Ovary (tissue), 9 donors: Measurements from ENCODE around the gene OXTR. TPM values are rescaled to one million over a fixed set of nuclear protein-coding genes. Genes with fewer than 3 reads are reported as not detected.

Source experiments
- DNase-seq, 5 donors: peaks; one replicate each; pipeline ENCODE4 v3.0.0-alpha.2; 2019 to 2020
- H3K27ac ChIP-seq, 2 donors: fragments of 200-600 bp; one replicate each; pipeline versions ENCODE4 v1.5.1 to v1.8.0; 2019 to 2022
- H3K27me3 ChIP-seq: fragments of 200-600 bp; one replicate; pipeline ENCODE4 v1.8.0; 2022
- H3K36me3 ChIP-seq: fragments of 200-600 bp; sonication (generic); one replicate; pipeline ENCODE4 v1.5.1; 2019
- H3K4me1 ChIP-seq: one replicate; pipeline ENCODE4 v1.8.1; 2013; ENCODE audit warnings: mild to moderate bottlenecking, moderate library complexity; ENCODE audit not compliant: insufficient read depth
- H3K4me3 ChIP-seq: fragments of 200-600 bp; sonication (generic); one replicate; pipeline ENCODE4 v1.5.1; 2017
- H3K9me3 ChIP-seq, 2 donors: fragments of 200-600 bp in 1 of 2; sonication (generic) in 1 of 2; one replicate each; pipeline versions ENCODE4 v1.5.1 to v1.8.1; 2013 to 2019; ENCODE audit warnings: mild to moderate bottlenecking in 1 of 2, moderate library complexity in 1 of 2
- CTCF ChIP-seq, 3 donors: fragments of 450-650 bp in 2 of 3; fragments of 200-600 bp in 1 of 3; IDR thresholded peaks; one replicate each; pipeline versions ENCODE4 v1.5.1 to v1.8.0; 2016 to 2022; ENCODE audit warnings: antibody characterized with exemption in 3 of 3, mild to moderate bottlenecking in 1 of 3
- EP300 ChIP-seq: sonication (generic); formaldehyde crosslinking; IDR thresholded peaks from one replicate; pipeline ENCODE4 v1.6.1; 2017; ENCODE audit warnings: antibody characterized with exemption
- POLR2A ChIP-seq: fragments of 450-650 bp; IDR thresholded peaks from one replicate; pipeline ENCODE4 v1.6.1; 2017; ENCODE audit warnings: antibody characterized with exemption, mild to moderate bottlenecking, moderate library complexity
- WGBS, 3 donors: extraction: QIAGEN DNeasy Blood & Tissue Kit in 1 of 3; methylation state at CpG; one replicate each; pipeline versions ENCODE4 v1.1.5 to v1.1.7; 2013 to 2017; 5-methylcytosine and 5-hydroxymethylcytosine counted together
- intact Hi-C, 4 donors: fragments of 100-400 bp; cut with DNase I; formaldehyde crosslinking; loops; one replicate each; pipeline versions ENCODE4 v1.11.0 to v1.15.1; 2022 to 2023
- polyA plus RNA-seq, 2 donors: library from polyadenylated mRNA; stranded (reverse); fragments of 200-250 nt in 1 of 2; fragments of 350-450 nt in 1 of 2; fragmentation: Illumina TruSeq in 1 of 2; extraction: RNeasy Lipid Tissue Mini Kit (QIAGEN cat#74804) in 1 of 2; gene quantifications; one replicate each; pipeline ENCODE4 v1.2.3, GENCODE V29; 2013 to 2014
- total RNA-seq, 7 donors: library from RNA; depleted of rRNA in 2 of 7; stranded (reverse); fragments of >200 nt in 2 of 7; fragmentation: NEBNext Ultra II Directional in 3 of 7; extraction: Animal tissue kit (Norgen Biotek cat#: 25700) in 3 of 7; gene quantifications; one replicate each; pipeline versions ENCODE4 v1.1.0 to v1.2.4, GENCODE V29; 2016 to 2023
- donor health status: DM: no; HTN: no; CAD: no; lungs with moderate emphysema.
- donor health status: DM: no; HTN: no; CAD: no.
- donor health status: Bipolar disorder and iron deficiency.
- donor health status: DM: yes; HTN: yes; CAD: no.
- donor health status: DM: no; HTN: no; CAD: no.
- donor health status: DM: yes; HTN: yes; CAD: no.

OXTR gene
- total and polyA plus RNA-seq, 9 donors, result 0.27 to 14.9 (median 2.8) TPM

GRCh38 chr3:8755097-8755496 is 14.3 kb downstream of the OXTR start:
- TF ChIP-seq CTCF (IDR thresholded peaks at IDR 0.05), result no peak
- TF ChIP-seq EP300, result no peak
- TF ChIP-seq POLR2A, result no peak
- WGBS, 3 donors, result 46 to 60% (median 47%) methylated on average over 3 of the region's 3 CpGs
- H3K4me1 ChIP-seq, result no peaks in the 10 kb centered on the region
- H3K9me3 ChIP-seq, result no peaks in the 10 kb centered on the region
- no peak overlapping the region for H3K4me3 ChIP-seq
- H3K27ac ChIP-seq, result no peak overlapping the region
- DNase-seq, result no peak
- H3K27me3 ChIP-seq, result no peaks in the 10 kb centered on the region
- H3K36me3 ChIP-seq, result no peaks in the 10 kb centered on the region
- intact Hi-C loops, result no loop called here

- H3K9me3 ChIP-seq, result no peaks in the 10 kb centered on the region
- 91 to 96% (median 93%) methylated on average over 14 of the region's 14 CpGs for WGBS, 3 donors
- no peaks in the 10 kb centered on the region for H3K4me1 ChIP-seq
- intact Hi-C loops, result no loop called here
- H3K27ac ChIP-seq, result no peak overlapping the region
- no peaks in the 10 kb centered on the region for H3K36me3 ChIP-seq
- DNase-seq, result no peak
- TF ChIP-seq EP300 (no peak), CTCF (IDR thresholded peaks at IDR 0.05) (no peak), POLR2A (no peak)
- H3K27me3 ChIP-seq, result no peaks in the 10 kb centered on the region
- H3K4me3 ChIP-seq, result no peak overlapping the region
These were observed 16.6 kb downstream of the OXTR start for GRCh38 chr3:8752832-8753231.

GRCh38 chr3:8749316-8749715 is 20.1 kb downstream of the OXTR start:
- no peaks in the 10 kb centered on the region for H3K4me1 ChIP-seq
- H3K36me3 ChIP-seq, result no peaks in the 10 kb centered on the region
- H3K4me3 ChIP-seq, result no peak overlapping the region
- WGBS, 3 donors, result 87 to 97% (median 97%) methylated on average over 3 of the region's 3 CpGs
- no peaks in the 10 kb centered on the region for H3K27me3 ChIP-seq
- TF ChIP-seq EP300 (no peak), CTCF (IDR thresholded peaks at IDR 0.05) (no peak), POLR2A (no peak)
- no peak overlapping the region for H3K27ac ChIP-seq
- intact Hi-C loops, result no loop called here
- no peaks in the 10 kb centered on the region for H3K9me3 ChIP-seq
- no peak for DNase-seq

GRCh38 chr3:8746780-8747345 is 22.6 kb downstream of the OXTR start:
- Histone ChIP-seq H3K27me3 (no peaks in the 10 kb centered on the region), H3K9me3 (no peaks in the 10 kb centered on the region), H3K36me3 (no peaks in the 10 kb centered on the region), H3K4me1 (peaks cover 2% of the 10 kb centered on the region), H3K27ac (no peak overlapping the region), H3K4me3 (no peak overlapping the region)
- DNase-seq, result no peak
- TF ChIP-seq EP300 (no peak), POLR2A (no peak), CTCF (IDR thresholded peaks at IDR 0.05) (no peak)
- intact Hi-C loops, result no loop called here
- 27 to 35% (median 30%) methylated on average over 7 of the region's 7 CpGs for WGBS, 3 donors
